Keratinocyte (primary cell): ENCODE measurements around the gene ERBB4. TPM values are rescaled to one million over a fixed set of nuclear protein-coding genes. Genes with fewer than 3 reads are reported as not detected.

Experiments
- DNase-seq: peaks from one replicate; pipeline ENCODE4 v3.0.0-alpha.2; 2011; ENCODE audit warnings: low read depth, missing footprints, low spot score
- FAIRE-seq: peaks from 2 replicates; lab custom pipeline; 2011; peaks lifted over from hg19 to GRCh38; lab: Jason Lieb, UNC
- H2AFZ ChIP-seq: 2 replicates; pipeline ENCODE4 v1.6.0; 2012; ENCODE audit warnings: low read length, control low read depth, inconsistent platforms; ENCODE audit not compliant: control insufficient read depth
- H3K27ac ChIP-seq: 2 replicates; pipeline ENCODE4 v1.5.1; 2011; ENCODE audit warnings: low read length; ENCODE audit not compliant: control insufficient read depth, insufficient read depth
- H3K27me3 ChIP-seq: 3 replicates; pipeline ENCODE4 v1.6.0; 2011; ENCODE audit warnings: low read length; ENCODE audit not compliant: control insufficient read depth, insufficient read depth; ENCODE audit errors: extremely low read depth
- H3K36me3 ChIP-seq, 2 experiments: 2 replicates in 1 of 2; 3 replicates in 1 of 2; pipeline ENCODE4 v1.5.1; 2011; ENCODE audit warnings: low read length in 2 of 2, mild to moderate bottlenecking in 1 of 2; ENCODE audit not compliant: control insufficient read depth in 2 of 2, insufficient read depth in 2 of 2; ENCODE audit errors: extremely low read depth in 1 of 2
- H3K4me1 ChIP-seq: 3 replicates; pipeline ENCODE4 v1.5.1; 2011; ENCODE audit warnings: low read length; ENCODE audit not compliant: control insufficient read depth, insufficient read depth; ENCODE audit errors: extremely low read depth
- H3K4me2 ChIP-seq: 3 replicates; pipeline ENCODE4 v1.6.0; 2011; ENCODE audit warnings: low read depth, low read length; ENCODE audit not compliant: control insufficient read depth, insufficient read depth; ENCODE audit errors: extremely low read depth
- H3K4me3 ChIP-seq, 3 experiments: fragments of 200-600 bp in 1 of 3; sonication (generic) in 1 of 3; 2 replicates in 2 of 3; 3 replicates in 1 of 3; pipeline ENCODE4 v1.5.1; 2011 to 2016; ENCODE audit warnings: low read length in 3 of 3, mild to moderate bottlenecking in 3 of 3, control low read depth in 2 of 3, inconsistent platforms in 1 of 3, low read depth in 1 of 3, mixed read lengths in 1 of 3, mixed run types in 1 of 3, moderate library complexity in 1 of 3; ENCODE audit not compliant: control insufficient read depth in 2 of 3, insufficient read depth in 2 of 3; ENCODE audit errors: extremely low read depth in 1 of 3
- H3K79me2 ChIP-seq: 2 replicates; pipeline ENCODE4 v1.6.0; 2012; ENCODE audit warnings: low read length; ENCODE audit not compliant: control insufficient read depth, insufficient read depth
- H3K9ac ChIP-seq: 3 replicates; pipeline ENCODE4 v1.6.0; 2011; ENCODE audit warnings: low read length; ENCODE audit not compliant: control insufficient read depth, insufficient read depth; ENCODE audit errors: extremely low read depth
- H3K9me1 ChIP-seq: 3 replicates; pipeline ENCODE4 v1.6.0; 2011; ENCODE audit warnings: low read length; ENCODE audit not compliant: control insufficient read depth, insufficient read depth; ENCODE audit errors: extremely low read depth
- H3K9me3 ChIP-seq: 2 replicates; pipeline ENCODE4 v1.5.1; 2012; ENCODE audit warnings: low read depth, low read length; ENCODE audit not compliant: control insufficient read depth
- H4K20me1 ChIP-seq: 3 replicates; pipeline ENCODE4 v1.6.0; 2011; ENCODE audit warnings: low read length; ENCODE audit not compliant: control insufficient read depth, insufficient read depth; ENCODE audit errors: extremely low read depth
- CTCF ChIP-seq, 3 experiments: IDR thresholded peaks in 1 of 3; conservative IDR thresholded peaks in 1 of 3; optimal IDR thresholded peaks in 1 of 3; 2 replicates in 2 of 3; 3 replicates in 1 of 3; pipeline versions ENCODE3 to v1.5.1; 2011; ENCODE audit warnings: low read length in 3 of 3, mild to moderate bottlenecking in 3 of 3, moderate library complexity in 2 of 3, control low read depth in 1 of 3, inconsistent platforms in 1 of 3; ENCODE audit not compliant: insufficient read depth in 2 of 3; ENCODE audit errors: extremely low read depth in 1 of 3
- EZH2 ChIP-seq: IDR thresholded peaks from one replicate; pipeline ENCODE4 v1.6.1; 2012; ENCODE audit warnings: inconsistent platforms, mild to moderate bottlenecking, low read length, moderate library complexity
- dilution Hi-C: fragments of 300-500 bp; cut with MboI; formaldehyde crosslinking; loops from one replicate; pipeline ENCODE4 v1.7.0; 2020; ENCODE audit warnings: low sequenced_read_pairs; ENCODE audit not compliant: extremely low pct_ligation_motif_present
- polyA plus RNA-seq, 5 experiments: library from polyadenylated mRNA; depleted of rRNA in 3 of 5; stranded (reverse) in 3 of 5; stranded (forward) in 1 of 5; unstranded in 1 of 5; fragments of >200 nt; gene quantifications; 1 replicate in 1 of 5; 2 replicates in 3 of 5; 3 replicates in 1 of 5; pipeline versions ENCODE4 v1.2.1 to v1.2.3, GENCODE V29; 2011 to 2012; ENCODE audit warnings: missing spikeins in 2 of 5, low read depth in 1 of 5, low replicate concordance in 1 of 5

ERBB4 gene
- polyA plus RNA-seq, 1 donor (not counting 4 experiments of a cell fraction or from before 2014, with no cell fraction given) = 0.01 TPM

DNA sequence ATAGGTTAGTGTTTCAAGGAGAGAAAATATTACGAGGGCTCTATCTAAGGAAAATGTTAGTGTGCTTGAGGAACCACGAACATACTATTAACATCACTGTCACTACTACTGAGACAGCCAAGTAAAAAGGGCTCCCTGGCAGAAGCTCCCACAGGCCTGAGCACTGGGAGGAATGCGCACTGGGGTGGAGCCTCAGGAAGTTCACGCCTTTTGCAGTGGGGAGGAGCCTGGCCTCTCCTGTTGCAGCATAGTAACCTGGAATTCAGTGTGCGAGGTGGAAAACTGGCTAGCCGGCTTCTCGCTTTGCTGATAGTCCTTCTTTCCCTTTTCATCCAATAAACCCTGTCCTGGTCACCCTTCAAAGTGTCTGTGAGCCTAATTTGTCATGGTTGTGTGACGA is 250.3 kb downstream of the ERBB4 start:
- TF ChIP-seq EZH2 (no peak), CTCF (optimal IDR thresholded peaks at IDR 0.05 in 1 of 3, IDR thresholded peaks at IDR 0.05 in 1 of 3, conservative IDR thresholded peaks at IDR 0.05 in 1 of 3; ENCODE audit: extremely low read depth in 1 of 3, insufficient read depth in 2 of 3, low read length in 3 of 3) (no peak)
- DNase-seq (no peak), FAIRE-seq (no peak)
- Histone ChIP-seq H3K9me1 (no peaks in the 10 kb centered on the region), H3K9me3 (no peaks in the 10 kb centered on the region), H3K79me2 (no peaks in the 10 kb centered on the region), H3K27me3 (no peaks in the 10 kb centered on the region), H4K20me1 (no peaks in the 10 kb centered on the region), H3K4me1 (no peaks in the 10 kb centered on the region), H3K27ac (no peak overlapping the region), H3K9ac (no peak overlapping the region), H3K4me3 (no peak overlapping the region), H3K36me3 (no peaks in the 10 kb centered on the region), H2AFZ (no peak overlapping the region), H3K4me2 (no peak overlapping the region)
- dilution Hi-C loops = no loop called here

GRCh38 chr2:212284166-212284565 is 254.4 kb downstream of the ERBB4 start:
- FAIRE-seq = no peak
- Histone ChIP-seq H3K36me3 (no peaks in the 10 kb centered on the region), H2AFZ (no peak overlapping the region)

More at GRCh38 chr2:212284166-212284565, 254.4 kb downstream of the ERBB4 start:
- no peak for DNase-seq
- Histone ChIP-seq H3K79me2 (no peaks in the 10 kb centered on the region), H3K9me1 (no peaks in the 10 kb centered on the region), H3K27me3 (no peaks in the 10 kb centered on the region), H4K20me1 (no peaks in the 10 kb centered on the region), H3K9me3 (no peaks in the 10 kb centered on the region), H3K9ac (no peak overlapping the region), H3K4me2 (no peak overlapping the region), H3K4me1 (no peaks in the 10 kb centered on the region), H3K27ac (no peak overlapping the region), H3K4me3 (no peak overlapping the region)
- no peak for TF ChIP-seq EZH2
- no peak for TF ChIP-seq CTCF (optimal IDR thresholded peaks at IDR 0.05 in 1 of 3, IDR thresholded peaks at IDR 0.05 in 1 of 3, conservative IDR thresholded peaks at IDR 0.05 in 1 of 3; ENCODE audit: extremely low read depth in 1 of 3, insufficient read depth in 2 of 3, low read length in 3 of 3)
- dilution Hi-C loops = no loop called here
